Hepatic stellate cell (primary cell): ENCODE results near the gene NGB.

Experiments
- DNase-seq: peaks from one replicate; pipeline ENCODE4 v3.0.0; 2011; ENCODE audit warnings: low spot score

Gene NGB

DNA sequence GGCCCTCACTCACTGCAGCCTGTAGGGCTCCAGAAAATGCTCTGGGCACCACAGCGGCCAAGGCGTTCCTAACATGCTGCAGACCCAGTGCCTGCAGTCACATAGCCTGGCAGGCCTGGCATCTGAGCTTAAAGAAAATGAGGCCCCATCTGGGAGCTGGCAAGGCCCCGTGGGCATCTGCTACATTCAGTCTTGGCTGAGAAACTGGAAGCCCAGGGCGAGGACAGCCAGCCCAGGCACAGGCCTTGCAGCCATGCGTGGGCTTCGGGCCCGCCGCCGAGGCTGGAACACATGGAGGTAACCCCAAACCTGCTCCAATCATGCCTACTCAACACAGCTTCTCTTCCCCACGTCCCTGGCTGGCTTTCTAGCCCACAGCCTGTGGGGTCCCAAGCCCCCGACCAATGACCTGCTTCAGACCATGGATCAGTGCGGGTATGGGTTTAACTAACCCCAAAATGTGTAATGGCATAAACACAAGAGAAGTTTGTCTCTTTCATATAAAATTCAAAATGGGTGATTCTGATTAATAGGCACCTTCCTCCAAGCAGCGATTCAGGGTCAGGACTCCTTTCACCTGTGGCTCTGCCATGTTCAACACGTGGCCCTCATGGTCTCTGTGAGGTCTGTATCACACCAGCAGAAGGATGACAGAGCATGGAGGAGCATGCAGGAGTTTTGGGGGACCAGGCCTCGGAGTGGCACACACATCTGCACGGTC is 6.4 kb downstream of the NGB start:
- DNase-seq, result no peak

DNA sequence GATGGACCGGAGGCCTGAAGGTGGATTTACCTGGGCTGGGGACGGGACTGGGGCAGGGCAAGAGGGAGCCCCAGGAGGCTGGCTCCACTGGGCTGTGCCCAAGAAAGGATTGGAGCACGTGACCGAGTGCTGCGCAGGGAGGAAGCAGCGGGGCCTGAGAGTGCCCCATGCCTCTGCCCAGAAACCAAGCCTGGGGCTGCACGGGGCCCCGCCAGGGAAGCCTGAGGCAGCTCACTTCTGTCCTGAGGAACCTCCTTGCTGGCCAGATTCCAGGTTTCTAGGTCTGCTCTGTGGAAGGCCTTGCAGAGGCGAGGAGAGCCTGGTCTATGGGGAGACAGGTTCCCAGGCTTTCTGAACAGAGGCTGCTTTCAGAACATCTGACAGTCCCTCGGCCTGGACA is 10.4 kb downstream of the NGB start:
- no peak for DNase-seq

- DNase-seq, result no peak
Observed at GRCh38 chr14:77260199-77260598, 10.8 kb downstream of the NGB start.

DNA sequence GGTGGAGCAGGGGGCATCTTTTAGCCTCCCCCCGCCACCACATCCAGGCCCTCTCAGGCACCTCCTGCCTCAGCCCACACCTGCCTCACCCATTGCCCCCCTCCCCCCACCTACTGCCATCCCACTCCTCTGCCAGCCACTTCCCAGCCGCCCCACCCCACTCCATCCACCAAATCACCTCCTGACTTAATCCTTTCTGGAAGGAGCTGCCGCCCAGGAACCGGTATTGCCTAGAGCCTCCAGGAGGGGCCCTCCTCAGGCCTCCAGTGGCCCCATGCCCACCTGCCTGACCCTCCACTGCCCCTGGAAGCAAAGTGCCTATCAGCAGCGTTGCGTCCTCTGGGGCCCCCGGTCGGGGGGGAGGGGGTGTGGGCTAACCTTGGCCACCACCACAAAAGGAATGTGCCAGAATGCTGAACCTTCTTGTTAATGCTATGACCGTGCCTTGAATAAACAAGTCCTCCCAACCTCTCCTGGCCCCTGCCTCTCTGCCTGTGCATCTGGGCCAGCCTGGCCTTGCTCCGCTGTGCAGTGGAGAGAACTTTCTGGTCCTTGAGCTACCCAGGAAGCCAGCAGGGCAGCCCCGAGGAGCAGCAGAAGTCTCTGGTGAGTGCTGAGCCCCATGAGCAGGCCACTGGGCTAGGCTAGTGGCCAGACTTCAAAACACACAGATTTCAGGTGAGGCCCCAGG is 11.8 kb downstream of the NGB start:
- no peak for DNase-seq

GRCh38 chr14:77258566-77258965 is 12.4 kb downstream of the NGB start:
- no peak for DNase-seq

DNA sequence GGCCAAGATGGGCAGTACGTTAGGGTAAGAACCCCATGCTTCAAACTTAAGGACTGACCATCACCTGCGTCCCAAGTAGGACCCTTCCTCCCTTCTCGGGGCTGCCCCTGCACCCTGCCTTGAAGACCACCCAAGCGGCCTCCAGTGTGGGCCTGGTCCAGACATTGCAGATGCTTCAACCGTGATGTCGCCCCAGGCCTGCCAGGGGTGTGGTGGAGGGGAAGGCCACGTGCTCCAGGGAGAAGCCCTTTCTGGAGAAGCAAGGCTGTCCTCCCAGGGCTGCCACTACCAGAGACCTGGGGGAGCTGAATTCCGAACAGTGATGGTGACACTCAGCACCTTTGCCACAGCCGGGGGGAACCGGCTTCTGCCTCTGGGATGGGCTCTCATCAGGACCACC is 13.3 kb downstream of the NGB start:
- no peak for DNase-seq

GRCh38 chr14:77256694-77257093 is 14.3 kb downstream of the NGB start:
- no peak for DNase-seq

DNA sequence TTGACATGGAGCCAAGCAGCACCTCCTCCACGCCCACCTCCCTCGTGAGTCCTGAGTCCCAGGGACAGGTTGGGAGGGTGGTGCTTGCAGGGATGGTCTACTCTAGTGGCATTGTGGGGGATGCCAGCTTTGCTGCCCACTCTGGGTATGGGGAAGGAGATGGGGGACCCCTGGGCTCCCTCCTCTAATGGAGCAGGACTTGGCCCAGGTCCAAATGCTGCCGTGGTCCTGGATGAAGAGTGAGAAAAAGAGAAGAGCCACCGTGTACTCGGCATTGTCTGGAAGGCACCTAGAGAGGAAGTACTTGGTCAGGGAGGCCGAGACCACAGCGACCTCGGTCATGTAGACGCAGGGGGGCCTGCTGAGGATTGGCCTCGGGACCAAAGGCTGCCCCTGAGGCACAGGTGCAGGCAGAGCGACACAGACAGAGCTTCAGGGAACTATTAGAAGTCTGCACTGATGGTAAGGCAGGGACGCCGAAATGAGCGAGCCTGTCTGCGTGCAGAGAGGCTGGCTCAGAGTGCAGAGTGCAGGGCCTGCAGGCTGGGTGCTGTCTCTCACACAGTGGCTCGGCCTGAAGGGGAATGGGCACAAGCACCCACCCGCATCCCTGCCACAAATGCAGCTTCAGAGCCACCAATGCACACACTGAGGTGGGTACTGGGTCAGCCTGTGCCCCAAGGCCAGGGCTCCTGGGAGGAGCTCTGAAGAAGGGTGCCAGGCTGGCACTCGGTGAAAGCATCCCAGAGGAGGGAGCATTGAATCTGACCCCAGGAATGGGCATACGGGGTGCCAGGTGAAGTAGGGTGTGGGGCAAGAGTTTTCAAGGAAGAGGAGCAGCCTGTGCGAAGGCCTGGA is 17.4 kb downstream of the NGB start:
- DNase-seq, result no peak

- no peak for DNase-seq
Observed at GRCh38 chr14:77251870-77252269, 19.1 kb downstream of the NGB start.

DNA sequence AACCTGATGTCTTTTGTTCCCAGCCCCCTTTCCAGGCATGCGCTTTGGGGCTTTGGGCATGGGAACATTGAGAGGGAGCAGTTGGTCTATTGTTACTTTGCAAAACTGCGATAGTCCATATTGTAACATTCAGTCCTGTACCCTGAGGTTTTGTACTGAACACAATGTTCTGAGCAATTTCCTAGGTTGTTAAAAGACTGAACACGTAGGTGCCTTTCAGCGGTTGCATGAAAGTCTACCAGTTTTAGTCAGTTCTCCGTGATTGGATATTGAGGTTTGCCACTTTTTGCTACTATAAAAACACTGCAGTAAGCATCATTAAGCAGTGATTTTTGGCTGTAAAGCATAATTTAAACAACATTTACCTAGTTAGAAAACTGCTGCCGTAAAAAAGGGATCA is 20.1 kb downstream of the NGB start:
- no peak for DNase-seq

DNA sequence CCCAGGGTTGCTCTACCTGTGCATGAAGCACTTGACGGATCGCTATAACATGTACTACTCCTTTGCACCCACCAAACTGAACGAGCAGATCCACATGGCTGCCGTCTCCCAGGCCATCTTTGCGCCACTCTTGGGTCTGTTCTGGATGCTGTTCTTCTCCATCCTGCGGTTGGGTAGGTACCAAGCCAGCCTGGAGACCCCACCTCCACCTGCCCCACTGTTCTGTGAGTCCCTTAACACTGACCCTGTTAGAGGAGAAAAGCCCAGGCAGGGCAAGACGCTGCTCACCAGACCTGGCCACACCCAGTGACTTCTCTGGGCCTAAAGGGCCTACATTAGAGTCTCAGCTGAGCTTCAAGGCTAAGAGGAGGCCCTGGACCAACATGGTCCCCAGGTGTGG is 21.7 kb downstream of the NGB start:
- no peak for DNase-seq

DNA sequence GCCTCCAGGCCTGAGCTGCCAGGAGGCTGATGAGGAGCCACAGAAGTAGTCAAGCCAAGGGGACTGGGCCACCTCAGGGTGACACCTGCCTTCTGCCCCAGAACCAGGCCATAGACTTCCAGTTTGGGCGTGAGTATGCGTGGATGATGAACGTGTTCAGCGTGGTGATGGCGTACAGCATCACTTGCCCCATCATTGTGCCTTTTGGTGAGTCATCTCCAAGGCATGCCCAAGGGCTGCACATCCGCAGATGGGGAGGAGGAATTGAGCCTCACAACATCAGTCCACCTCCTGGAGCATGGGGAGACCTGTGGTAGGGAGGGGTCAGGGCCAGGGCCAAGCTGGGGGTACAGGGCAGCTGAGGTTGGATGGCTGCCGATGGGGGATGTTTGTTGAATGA is 22.3 kb downstream of the NGB start:
- no peak for DNase-seq

GRCh38 chr14:77246784-77247183 is 24.2 kb downstream of the NGB start:
- no peak for DNase-seq

DNA sequence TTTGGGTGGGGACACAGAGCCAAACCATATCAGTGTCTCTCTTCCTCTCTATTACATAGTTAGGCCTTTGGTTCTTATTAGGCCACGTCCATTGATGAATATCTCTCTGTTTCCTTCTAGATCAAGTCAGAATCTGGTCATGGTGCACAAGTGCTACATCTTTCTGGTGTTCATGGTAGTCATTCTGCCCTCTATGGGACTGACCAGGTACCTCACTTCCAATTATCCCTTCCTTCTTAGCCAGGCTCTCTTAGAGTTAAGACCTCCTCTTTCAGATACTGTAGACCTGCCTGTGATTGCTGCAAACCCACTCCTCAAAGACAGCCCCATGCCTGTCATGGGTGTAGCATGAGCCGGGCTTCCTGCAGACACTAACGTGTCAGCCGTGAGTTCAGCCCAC is 25.2 kb downstream of the NGB start:
- no peak for DNase-seq

GRCh38 chr14:77243853-77244252 is 27.2 kb downstream of the NGB start:
- no peak for DNase-seq

DNA sequence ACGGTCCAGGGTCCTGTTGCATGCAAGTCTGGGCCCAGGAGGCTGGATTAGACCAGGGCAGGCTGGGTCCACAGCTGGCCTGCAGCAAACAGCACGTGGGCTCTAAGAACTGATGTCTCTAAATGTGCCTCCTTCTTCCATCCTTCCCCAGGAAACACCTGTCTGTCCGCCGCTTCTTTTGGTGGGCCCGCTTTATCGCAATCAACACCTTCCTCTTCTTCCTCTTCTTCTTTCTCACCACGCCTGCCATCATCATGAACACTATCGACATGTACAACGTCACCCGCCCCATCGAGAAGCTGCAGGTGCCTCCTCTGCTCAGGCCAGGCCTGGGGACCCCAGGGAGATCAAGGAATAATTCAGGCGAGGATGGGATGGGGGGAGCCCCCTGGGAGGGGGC is 28.3 kb downstream of the NGB start:
- DNase-seq, result no peak

GRCh38 chr14:77241955-77242354 is 29.1 kb downstream of the NGB start:
- no peak for DNase-seq

DNA sequence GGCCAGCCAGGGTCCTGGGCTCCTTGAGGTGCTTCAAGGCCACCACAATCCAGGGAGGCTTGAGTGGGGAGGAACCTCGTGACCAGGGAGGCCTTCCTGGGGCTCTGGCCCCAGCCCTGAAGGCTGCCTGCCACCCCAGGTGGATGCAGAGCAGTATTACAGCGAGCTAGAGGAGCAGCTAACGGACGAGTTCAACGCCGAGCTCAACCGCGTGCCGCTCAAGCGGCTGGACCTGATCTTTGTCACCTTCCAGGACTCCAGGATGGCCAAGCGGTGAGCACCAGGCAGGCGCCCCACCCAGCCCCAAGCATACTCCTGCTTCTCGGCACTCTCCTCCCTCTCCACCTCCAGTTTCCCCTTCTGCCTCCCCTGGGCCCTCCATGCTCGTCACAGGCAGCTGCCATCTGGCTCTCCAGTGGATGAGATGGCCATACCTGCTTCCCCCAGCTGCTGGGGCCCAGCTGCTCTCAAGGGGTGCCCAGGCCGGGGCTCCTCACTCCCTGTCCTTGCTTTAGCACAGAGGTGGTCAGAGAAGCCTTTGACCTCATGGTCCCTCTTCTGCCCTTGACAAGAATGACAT is 30.6 kb downstream of the NGB start:
- no peak for DNase-seq

DNA sequence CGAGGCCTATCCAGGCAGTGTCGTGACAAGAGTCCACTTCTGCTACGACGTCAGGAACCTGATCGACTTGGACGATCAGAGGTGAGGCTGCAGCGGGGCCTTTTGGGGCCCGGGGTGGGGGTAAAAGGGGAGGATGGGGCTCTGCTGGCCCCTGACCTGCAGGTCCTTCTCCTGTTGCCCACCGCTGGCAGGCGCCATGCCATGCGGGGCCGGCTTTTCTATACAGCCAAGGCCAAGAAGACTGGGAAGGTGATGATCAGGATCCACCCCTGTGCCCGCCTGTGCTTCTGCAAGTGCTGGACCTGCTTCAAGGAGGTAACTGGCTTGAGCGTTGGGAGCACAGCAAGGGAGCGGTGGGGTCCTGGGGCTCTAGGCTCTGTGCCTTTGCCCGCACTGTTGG is 31.6 kb downstream of the NGB start:
- no peak for DNase-seq

- no peak for DNase-seq
Observed at GRCh38 chr14:77238996-77239395, 32.0 kb downstream of the NGB start.

DNA sequence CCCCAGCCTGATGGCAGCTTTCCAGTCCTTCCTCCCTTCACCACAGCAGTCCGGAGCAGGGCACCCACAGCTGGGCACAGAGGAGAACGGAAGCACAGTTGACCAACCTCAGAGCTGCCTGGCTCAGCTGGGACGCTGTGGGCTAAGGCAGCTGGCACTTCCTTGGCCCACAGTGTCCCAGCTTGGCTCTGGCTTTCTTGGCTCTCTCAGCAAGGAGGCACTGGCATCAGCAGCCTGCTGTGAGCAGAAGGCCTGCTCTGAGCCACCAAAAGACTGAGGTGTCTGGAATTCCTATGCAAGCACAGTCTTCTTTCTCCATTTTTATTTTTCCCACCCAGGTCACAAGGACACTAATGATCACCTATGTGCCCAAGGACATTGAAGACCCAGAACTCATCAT is 32.6 kb downstream of the NGB start:
- no peak for DNase-seq

- DNase-seq, result no peak
Observed at GRCh38 chr14:77236814-77237213, 34.2 kb downstream of the NGB start.

- no peak for DNase-seq
Observed at GRCh38 chr14:77231721-77232120, 39.3 kb downstream of the NGB start.
